ENCODE results near the gene PCDHGB4.

DNA sequence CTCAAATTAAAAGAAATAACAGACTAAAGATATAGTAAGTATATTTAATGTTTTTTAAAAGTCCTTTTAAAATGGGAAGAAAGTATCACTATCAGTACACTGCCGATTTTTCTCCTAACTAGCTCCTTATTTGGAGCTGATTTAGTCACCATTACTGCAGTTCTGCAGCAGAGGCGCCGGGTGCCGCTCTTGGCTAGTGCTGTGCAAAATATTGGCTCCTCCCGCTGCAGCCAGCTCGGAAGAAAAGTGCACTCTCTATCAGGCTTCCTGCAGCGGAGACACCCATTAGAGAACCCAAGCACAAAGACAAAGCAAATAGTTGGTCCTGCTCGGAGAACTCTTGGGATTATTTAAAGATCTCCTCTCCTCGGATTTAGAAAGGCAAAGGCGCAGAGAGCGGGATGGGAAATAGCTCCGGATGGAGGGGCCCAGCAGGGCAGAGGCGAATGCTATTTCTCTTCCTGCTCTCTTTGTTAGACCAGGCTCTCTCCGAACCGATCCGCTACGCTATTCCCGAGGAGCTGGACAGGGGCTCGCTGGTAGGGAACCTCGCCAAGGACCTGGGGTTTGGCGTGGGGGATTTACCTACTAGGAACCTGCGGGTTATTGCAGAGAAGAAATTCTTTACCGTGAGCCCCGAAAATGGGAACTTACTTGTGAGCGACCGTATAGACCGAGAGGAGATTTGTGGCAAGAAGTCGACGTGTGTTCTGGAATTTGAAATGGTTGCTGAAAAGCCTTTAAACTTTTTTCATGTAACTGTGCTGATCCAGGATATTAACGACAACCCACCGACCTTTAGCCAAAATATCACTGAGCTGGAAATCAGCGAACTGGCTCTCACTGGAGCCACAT is 17.3 kb upstream of the PCDHGB4 start, which contains the start of gene PCDHGB3:
- no peak for TF ChIP-seq SCRT2 (tag by site-specific recombination; IDR thresholded peaks at IDR 0.05)
- no peak for TF ChIP-seq ZFP69B (tag by site-specific recombination; IDR thresholded peaks at IDR 0.05)
- TF ChIP-seq ZNF624 (tag by site-specific recombination; IDR thresholded peaks at IDR 0.05), result no peak
- TF ChIP-seq ZNF133 (tag by site-specific recombination; IDR thresholded peaks at IDR 0.05), result no peak
- no peak for TF ChIP-seq ZNF2 (tag by site-specific recombination; IDR thresholded peaks at IDR 0.05)
- TF ChIP-seq SALL2 (tag by site-specific recombination; IDR thresholded peaks at IDR 0.05; ENCODE audit: borderline replicate concordance), result no peak
- TF ChIP-seq ZXDB (tag by site-specific recombination; IDR thresholded peaks at IDR 0.05), result no peak
- TF ChIP-seq, protein P1, sequence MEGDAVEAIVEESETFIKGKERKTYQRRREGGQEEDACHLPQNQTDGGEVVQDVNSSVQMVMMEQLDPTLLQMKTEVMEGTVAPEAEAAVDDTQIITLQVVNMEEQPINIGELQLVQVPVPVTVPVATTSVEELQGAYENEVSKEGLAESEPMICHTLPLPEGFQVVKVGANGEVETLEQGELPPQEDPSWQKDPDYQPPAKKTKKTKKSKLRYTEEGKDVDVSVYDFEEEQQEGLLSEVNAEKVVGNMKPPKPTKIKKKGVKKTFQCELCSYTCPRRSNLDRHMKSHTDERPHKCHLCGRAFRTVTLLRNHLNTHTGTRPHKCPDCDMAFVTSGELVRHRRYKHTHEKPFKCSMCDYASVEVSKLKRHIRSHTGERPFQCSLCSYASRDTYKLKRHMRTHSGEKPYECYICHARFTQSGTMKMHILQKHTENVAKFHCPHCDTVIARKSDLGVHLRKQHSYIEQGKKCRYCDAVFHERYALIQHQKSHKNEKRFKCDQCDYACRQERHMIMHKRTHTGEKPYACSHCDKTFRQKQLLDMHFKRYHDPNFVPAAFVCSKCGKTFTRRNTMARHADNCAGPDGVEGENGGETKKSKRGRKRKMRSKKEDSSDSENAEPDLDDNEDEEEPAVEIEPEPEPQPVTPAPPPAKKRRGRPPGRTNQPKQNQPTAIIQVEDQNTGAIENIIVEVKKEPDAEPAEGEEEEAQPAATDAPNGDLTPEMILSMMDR (tag by site-specific recombination; IDR thresholded peaks at IDR 0.05), result no peak
- TF ChIP-seq, protein P2, sequence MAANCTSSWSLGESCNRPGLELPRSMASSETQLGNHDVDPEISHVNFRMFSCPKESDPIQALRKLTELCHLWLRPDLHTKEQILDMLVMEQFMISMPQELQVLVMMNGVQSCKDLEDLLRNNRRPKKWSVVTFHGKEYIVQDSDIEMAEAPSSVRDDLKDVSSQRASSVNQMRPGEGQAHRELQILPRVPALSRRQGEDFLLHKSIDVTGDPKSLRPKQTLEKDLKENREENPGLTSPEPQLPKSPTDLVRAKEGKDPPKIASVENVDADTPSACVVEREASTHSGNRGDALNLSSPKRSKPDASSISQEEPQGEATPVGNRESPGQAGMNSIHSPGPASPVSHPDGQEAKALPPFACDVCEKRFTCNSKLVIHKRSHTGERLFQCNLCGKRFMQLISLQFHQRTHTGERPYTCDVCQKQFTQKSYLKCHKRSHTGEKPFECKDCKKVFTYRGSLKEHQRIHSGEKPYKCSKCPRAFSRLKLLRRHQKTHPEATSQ (tag by site-specific recombination; IDR thresholded peaks at IDR 0.05), result no peak
- no peak for TF ChIP-seq ZNF777 (tag by site-specific recombination; IDR thresholded peaks at IDR 0.05; ENCODE audit: borderline replicate concordance)
- no peak for TF ChIP-seq ZNF76 (tag by site-specific recombination; IDR thresholded peaks at IDR 0.05; ENCODE audit: borderline replicate concordance, low read depth)
